GM18511 (cell line): ENCODE measurements around the gene CD274.
A peak's percentile ranks its signal among the peaks of the same experiment; 100 is the strongest.
"Not testable (repeated sequence)": the region's sequence is repeated elsewhere in the genome, so short reads cannot be mapped to it uniquely, and the experiment has no call there.

Experiments
- ATAC-seq: cut with Tn5 transposase; IDR thresholded peaks from one replicate; pipeline ENCODE4 v1.9.1; 2021; ENCODE audit warnings: mild to moderate bottlenecking, moderate library complexity; ENCODE audit not compliant: unreplicated experiment

Gene CD274

DNA sequence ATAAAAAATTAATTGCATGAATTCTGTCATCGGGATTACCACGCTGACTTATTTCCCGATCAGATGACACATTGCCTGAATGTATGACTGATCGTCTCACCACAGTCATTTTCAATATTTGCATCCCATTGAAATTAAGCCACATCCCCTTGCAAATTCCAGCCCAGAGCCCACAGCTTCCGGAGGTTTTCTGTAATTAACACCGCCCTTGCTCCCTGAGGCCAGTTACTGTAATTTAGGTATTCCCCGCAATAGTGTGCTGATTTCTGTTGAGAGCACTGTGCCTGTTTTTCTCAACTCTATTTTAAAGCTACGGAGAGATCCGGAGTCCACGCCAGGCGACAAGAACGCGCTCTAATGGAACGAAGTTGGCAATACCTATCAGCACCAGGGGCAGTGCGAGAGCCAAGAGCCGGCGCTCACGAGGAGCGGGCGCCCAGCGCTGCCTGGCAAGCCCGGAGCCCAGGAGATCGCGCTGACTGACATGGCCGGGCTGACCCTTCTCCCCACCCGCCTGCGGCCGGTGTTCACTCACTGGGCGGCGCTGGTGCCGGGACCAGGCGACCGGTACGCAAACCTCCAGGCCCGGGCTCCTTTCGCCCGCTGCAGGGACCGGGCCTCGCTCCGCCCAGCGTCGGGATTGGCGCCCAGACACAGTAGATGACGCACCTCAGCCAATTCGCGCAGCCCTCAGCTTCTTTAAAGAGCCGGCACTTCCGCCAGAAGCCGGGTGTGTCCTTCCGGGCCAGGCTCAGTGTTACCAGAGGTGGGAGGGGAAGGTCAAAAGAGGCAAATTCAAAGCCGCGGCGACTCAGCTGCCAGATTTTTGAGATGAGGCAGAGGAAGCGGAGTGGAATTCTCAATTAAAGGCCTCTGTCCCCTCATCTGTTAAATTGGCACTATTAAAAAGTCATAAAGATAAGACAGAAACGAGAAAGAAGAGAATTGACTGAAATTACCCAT, 12.8 kb upstream of the CD274 start, which contains the start of gene PLGRKT:
Gene PLGRKT, minus strand, starts transcription at position 672 of the 963 bp plus-strand sequence. CDS start 5,948 bp downstream, outside the sequence.
- ATAC-seq: peak; percentile 86

DNA sequence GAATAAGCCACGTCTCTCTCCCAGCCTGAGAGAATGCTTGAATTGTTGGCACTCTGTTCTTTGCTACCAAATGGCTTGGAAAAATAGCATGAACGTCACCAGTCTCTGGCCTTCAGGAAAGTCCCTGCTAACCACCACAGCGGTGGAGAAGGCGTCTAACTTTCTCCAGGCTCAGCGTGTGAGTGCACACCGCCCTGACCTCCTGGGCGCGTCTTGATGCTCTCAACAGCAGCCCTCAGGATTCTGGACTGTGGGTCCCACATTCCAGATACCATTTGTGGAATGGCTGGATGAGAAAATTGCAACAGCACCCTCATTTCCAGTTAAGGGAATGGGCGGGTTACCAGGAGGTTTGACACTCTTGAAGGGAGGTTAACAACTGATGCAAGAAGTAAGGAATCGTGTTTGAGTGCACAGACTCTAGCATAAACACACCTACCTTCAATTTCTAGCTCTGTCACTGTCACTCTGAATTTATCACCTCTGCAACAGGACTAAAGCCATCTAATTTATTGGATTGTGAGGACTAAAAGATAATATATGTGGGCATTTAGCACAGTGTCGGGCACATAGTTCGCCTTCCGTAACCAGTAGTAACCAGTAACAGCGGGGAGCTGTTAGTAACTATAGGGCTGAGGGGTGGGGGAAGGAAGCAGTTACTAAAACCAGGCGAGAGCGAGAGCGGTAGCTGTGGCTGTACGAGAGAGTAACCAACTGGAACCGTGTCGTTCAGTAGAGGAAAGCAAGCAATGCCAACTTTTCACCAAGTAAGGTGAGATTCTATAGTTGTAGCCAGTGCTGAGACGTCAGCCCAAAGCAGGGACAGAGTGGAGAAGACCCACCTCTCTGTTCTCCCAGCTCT, 11.8 kb upstream of the CD274 start:
- ATAC-seq: peak; percentile 69

DNA sequence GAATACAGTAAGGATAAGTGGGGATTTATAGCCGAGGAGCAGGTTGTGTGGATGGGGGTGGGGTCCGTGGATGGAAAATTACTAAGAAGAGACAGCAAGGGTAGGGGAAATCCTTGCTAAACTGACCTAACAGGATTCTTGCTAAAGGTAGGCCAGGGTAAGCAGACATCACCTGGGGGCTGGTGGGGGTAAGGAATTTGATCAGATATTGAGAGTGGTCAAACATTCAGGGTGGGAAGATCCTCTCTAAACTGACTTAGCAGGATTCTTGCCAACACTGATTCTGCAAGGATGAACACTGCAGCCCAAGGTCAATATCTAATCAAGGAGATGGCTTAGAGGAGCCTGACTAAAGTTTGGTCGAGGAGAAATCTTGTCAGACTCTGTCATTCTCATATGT, 9.9 kb upstream of the CD274 start:
- ATAC-seq: no peak

DNA sequence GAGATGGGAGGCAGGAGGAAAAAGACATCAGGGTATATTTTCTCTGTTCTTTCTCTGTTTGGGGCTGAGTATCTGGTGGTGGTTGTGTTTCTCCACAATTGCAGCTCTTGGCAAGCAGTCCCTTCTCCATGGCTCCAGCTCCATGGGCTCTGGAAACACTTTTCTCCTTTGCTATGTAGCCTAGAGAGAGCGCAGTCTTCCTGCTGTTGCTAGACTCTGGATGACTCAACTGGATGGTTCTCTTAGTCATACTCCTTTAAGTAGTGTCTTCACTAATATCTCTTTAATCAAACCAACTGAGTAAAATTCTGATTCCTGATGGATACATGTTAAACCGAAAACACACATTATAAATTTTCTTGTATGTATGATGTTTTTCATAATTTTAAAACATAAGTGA, 9.3 kb upstream of the CD274 start:
- ATAC-seq: no peak

DNA sequence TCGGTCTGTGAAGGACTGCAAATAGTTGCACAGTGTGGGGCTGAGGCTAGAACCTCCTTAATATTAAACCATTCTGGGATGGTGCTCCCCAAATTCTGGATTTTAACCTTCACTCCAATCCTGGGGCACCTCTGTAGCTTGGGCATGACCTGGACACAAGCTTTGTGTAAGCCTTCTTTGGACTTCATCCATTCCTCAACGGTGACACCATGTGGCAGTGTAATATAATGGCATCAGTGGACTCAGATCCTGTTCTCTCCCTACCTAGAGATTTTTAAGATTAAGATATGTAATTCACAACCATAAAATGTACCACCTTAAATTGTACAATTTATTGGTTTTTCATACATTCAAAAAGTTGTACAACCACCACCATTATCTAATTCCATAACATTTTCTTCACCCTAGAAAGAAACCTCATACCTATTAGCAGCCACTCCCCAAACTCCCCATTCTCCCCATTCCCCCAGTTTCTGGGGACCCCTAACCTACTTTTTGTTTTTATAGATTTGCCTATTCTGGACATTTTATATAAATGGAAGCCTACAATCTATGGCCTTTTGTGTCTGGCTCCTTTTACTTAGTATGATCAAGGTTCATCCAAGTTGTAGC, 7.8 kb upstream of the CD274 start:
- ATAC-seq: no peak

DNA sequence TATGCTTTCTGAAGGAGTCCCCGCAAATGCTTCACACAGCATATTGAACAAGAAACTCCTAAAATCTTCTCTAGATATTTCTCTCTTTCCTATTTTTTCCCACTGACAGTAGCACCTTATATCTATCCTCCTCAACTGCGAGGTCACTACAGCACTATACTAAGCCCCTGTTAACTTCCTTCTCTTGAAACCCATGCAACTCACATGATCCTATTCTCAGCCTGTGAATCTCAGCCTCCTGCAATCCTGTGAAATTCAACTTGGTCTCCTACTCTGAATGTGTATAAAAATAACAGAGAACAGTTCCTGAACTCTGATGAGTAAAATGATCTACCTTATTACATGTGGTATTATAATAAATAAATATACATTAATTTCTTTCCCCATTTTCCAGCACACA, 6.5 kb upstream of the CD274 start:
- no peak for ATAC-seq

DNA sequence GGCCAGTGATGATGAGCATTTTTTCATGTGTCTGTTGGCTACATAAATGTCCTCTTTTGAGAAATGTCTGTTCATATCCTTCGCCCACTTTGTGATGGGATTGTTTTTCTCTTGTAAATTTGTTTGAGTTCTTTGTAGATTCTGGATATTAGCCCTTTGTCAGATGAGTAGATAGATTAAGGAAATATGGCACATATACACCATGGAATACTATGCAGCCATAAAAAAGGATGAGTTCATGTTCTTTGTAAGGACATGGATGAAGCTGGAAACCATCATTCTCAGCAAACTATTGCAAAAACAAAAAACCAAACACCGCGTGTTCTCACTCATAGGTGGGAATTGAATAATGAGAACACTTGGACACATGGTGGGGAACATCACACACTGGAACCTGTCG, 5.2 kb upstream of the CD274 start:
- not testable (repeated sequence) for ATAC-seq

DNA sequence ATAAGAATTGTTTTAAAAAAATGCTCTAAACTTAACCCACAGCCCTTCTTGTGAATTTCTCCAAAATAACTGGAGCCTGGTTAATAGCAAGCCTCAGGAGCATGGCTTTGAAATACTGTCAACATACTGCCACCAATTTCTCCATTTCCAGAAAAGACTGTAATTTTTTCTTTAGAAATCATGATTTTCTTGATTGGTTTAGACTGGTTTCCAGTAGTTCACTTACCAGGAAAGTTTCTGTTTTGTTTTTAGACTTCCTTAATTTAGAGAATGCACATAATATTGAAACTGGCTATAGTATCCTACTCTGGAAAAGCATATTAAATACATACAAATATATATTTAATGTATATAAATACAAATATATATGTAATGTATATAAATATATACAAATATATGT, 4.5 kb upstream of the CD274 start:
- no peak for ATAC-seq

DNA sequence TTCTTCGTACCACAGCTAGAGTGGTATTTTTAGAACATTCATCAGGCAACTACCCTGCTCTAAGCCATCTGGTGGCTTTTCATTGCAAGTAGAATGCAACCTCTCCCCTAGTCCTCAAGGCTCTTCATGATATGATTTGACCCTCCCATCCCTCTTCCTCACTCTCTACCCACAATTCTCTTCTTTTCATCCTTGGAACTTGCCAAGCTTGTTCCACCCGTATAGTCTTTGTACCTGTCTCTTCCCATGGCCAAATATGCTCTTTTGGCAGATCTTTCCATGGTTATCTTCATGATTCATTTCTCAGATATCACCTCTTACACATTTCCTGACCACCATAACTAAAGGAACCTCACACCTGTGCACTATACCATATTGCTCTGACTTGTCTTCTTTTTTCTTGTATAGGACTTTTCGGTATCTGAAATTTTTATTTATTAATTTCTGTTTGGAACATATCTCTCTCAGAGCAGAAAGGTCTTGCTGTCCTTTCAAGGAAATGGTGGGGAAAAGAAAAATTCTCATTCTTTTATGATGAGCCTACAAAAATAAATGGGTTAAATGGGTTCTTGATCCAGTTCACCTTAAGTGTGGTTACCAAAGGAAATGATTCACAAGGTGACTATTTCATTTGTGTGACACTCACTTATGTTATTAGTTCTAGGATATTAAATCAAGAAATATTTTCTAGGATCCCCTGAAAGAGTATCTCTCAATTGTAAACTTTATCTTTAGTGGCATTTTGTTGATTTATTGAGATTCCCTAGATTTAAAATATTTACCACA, 3.7 kb upstream of the CD274 start:
- no peak for ATAC-seq

DNA sequence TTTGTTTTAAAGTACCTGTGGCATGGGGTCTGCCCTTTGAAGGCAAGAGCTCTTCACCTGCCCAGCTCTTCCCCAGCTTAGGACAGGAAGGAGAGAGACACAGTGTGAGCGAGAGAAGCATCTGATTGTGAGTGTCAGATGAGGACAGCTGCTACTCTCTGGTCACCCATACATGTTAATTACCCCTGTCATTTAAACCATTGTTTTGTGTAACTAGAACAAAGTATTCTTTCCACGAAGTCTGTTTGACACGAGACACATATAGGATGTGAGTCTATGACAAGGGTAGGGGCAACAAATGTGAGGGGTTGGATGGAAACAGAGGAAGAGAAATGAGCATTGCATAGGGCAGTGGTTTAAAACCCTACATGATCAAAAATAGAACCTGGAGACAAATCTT, 3.0 kb upstream of the CD274 start:
- no peak for ATAC-seq

DNA sequence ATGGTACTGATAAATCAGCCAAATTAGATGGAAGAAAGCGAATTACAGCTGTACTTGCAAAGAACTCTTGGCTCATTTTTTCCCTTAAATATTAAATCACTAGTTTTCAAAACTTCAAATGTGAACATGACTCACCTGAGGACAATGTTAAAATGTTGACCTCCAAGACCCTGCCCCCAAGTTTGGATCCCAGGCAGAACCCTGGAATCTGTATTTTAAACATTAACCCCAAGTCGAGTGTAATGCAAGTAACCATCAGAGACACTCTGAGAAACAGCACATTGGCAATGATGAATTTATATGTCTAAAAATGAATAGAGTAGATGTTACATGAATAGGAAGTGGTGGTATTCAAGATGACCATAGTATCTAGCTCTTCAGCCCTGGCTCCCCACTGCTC, 2.3 kb upstream of the CD274 start:
- no peak for ATAC-seq

DNA sequence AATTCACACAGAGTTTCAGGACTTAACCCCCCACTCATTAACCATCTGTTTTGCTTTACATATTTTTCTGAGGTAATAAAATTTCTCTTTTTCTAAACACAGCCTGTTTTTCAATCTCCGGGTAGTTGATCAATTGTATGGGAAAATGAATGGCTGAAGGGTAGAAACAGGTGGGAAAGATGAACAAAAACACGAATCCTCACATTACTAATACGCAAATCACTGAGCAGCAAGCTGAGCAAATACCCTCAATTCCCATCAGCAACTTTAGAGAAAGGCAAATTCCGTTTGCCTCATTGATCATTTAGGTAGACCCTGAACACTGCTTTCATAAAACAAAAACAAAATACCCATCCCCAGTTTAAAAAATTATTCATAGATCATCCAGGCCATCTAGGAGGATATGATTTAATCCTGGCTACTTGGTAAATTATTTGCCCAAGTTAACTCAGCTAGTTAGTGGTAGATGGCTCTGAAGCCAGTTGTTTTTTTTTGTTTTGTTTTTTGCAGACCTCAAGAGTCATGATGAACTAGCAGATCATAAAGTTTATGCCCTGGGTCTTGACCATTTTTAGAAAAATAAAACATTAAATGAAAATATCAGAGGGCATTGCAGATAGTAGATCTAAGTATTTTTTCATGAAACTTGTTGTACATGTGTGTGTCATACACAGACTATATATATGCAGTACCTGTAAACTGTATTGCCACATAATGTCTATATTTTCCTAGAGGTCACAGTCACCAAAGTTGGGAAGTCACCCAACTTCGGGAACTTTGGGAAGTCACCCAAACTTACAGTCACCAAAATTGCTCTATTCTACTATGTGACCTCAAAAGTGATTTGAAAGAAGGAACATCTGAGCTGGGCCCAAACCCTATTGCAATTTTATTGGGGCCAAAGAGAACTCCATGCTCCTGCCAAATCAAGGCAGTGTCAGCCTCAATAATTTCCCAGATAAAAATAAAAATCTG, 1.6 kb upstream of the CD274 start:
- ATAC-seq: no peak

DNA sequence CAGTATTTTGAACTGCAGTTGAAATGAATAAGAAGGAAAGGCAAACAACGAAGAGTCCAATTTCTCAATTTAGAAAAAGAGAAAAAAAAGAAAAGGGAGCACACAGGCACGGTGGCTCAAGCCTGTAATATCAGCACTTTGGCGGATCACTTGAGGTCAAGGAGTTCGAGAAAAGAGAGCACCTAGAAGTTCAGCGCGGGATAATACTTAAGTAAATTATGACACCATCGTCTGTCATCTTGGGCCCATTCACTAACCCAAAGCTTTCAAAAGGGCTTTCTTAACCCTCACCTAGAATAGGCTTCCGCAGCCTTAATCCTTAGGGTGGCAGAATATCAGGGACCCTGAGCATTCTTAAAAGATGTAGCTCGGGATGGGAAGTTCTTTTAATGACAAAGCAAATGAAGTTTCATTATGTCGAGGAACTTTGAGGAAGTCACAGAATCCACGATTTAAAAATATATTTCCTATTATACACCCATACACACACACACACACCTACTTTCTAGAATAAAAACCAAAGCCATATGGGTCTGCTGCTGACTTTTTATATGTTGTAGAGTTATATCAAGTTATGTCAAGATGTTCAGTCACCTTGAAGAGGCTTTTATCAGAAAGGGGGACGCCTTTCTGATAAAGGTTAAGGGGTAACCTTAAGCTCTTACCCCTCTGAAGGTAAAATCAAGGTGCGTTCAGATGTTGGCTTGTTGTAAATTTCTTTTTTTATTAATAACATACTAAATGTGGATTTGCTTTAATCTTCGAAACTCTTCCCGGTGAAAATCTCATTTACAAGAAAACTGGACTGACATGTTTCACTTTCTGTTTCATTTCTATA, 602 bp upstream of the CD274 start:
- ATAC-seq: no peak

DNA sequence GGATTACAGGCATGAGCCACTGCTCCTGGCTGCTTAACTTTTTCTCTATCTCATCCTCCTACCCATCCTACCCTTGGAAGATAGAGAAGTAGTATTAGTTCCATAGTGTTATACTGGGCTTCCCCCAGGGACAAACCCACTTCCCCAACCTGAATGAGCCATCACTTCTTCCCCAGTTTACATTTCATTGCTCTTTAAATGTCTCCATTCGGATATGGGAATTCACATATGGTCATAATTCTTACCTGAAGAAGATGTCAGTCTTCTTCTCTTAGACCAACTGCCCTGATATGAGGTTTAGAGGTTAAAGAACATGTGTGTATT, 1.9 kb downstream of the CD274 start:
- no peak for ATAC-seq

DNA sequence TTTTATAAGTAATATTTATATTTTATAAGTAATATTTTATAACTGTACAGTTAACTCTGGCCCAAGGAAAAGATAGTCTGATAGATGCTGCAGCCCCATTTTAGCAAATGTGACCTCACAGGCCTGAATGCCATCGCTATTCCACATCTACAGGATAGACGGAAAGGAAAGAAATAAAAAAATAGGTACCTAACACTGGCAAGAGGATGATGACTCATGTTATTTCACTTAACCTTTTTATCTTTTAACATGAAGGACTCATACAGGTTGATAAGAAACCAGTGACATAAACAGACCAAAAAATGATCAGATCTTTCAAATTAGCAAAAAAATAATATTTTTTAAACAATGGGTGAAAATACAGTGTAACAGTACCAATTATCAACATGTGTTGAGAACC, 2.7 kb downstream of the CD274 start:
- no peak for ATAC-seq

DNA sequence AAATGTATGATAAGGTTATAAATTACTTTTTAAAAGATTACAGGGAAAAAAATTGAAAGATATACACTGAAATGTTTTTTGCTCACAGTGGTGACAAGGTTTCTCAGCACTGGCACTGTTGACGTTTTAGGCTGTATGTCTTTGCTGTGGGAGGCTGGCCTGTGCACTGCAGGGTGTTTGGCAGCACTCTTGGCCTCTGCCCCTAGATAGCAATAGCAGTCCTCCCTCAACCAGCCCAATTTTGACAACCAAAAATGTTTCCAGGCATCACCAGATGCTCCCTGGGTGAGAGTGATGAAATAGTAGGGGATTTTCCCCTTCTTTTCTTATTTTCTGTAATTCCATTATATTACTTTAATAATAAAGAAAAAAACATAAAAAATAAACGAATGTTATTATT, 3.3 kb downstream of the CD274 start:
- ATAC-seq: no peak

DNA sequence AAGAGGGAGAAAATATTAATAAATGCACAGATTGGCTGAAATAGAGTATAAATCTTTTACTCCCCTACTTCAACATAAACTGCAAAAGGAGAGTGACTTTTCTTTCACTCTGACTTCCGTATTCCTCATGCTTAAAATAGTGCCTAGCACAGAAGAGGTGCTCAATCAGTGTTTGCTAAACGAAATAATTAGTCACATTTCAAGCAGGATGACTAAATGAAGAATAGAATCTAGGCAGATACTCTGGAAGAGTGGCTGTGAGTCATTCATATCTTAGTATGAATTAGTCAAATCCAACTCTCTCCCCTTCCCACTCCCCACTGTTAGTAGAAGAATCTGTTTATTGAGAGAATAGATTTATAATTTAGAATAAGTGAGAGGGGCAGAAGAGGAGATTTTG, 4.8 kb downstream of the CD274 start:
- no peak for ATAC-seq

DNA sequence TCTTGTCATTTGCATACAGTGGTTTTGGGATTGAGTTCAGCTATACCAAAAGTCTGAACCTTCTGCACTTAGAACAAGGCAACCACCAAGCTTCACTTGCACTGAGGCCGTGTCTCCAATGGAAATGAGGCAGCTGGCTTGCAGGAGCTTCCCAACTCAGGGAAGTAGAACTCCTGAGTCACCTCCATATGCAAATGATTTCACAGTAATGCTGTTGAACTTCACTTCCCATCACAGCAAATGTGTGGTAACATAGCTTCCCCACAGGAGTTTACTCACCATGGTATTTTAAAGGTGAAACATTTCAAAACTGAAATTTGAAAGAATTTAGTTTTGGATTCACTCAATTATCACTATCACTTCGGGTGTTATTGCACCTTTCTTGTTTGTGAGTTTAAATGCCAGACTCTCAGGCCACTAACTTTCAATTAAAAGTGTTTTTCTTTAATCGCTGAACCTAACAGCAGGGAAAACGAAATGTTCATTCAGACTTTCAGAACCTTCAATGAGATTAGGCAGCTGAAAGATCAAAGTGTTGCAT, 9.0 kb downstream of the CD274 start:
- peak; percentile 58 for ATAC-seq
